IMR-90 (cell line): ENCODE results near the gene MET. TPM values are rescaled to one million over a fixed set of nuclear protein-coding genes. Genes with fewer than 3 reads are reported as not detected.

Experiments used
- ATAC-seq: fragments of 200-7000 bp; cut with Tn5 transposase; 2 replicates; pipeline ENCODE4 v1.9.1; 2020; ENCODE audit warnings: low read depth, mild to moderate bottlenecking, moderate library complexity
- BruUV-seq: library from RNA; stranded (reverse); fragments of 400-500 nt; replicated peaks from 2 replicates; lab custom pipeline; 2021; lab: Mats Ljungman, UMichigan
- CTCF ChIA-PET: fragments of 300-600 bp; formaldehyde crosslinking; extraction: SDS; loops from one replicate; lab custom pipeline; 2021; ENCODE audit warnings: antibody characterized with exemption; lab: Yijun Ruan, JAX
- POLR2A ChIA-PET: fragments of 300-600 bp; sonication (Branson Sonifier 250); formaldehyde crosslinking; loops from one replicate; lab custom pipeline; 2022; ENCODE audit warnings: antibody characterized with exemption; ENCODE audit not compliant: unreplicated experiment; lab: Charles Lee
- DNase-seq: peaks from one replicate; pipeline ENCODE4 v3.0.0; 2013
- H2AFZ ChIP-seq: replicated peaks from 2 replicates; pipeline ENCODE3; 2013; ENCODE audit warnings: low read length, mild to moderate bottlenecking; ENCODE audit not compliant: poor library complexity
- H2AK5ac ChIP-seq: 2 replicates; pipeline ENCODE4 v1.6.1; 2013; ENCODE audit warnings: low read depth, low read length, inconsistent platforms
- H2AK9ac ChIP-seq: replicated peaks from 2 replicates; pipeline ENCODE3; 2013; ENCODE audit warnings: mild to moderate bottlenecking, low read depth, low read length, moderate library complexity; ENCODE audit not compliant: poor library complexity
- H2BK120ac ChIP-seq: 2 replicates; pipeline ENCODE4 v1.6.1; 2013; ENCODE audit warnings: low read depth, low read length, inconsistent platforms
- H2BK15ac ChIP-seq: 3 replicates; pipeline ENCODE4 v1.6.1; 2013; ENCODE audit warnings: low read depth, low read length, inconsistent platforms
- H2BK20ac ChIP-seq: 2 replicates; pipeline ENCODE4 v1.6.1; 2013; ENCODE audit warnings: low read depth, mild to moderate bottlenecking, inconsistent platforms, low read length, moderate library complexity
- H2BK5ac ChIP-seq: 2 replicates; pipeline ENCODE4 v1.6.1; 2013; ENCODE audit warnings: mild to moderate bottlenecking, low read depth, low read length, inconsistent platforms; ENCODE audit not compliant: poor library complexity, severe bottlenecking
- H3K14ac ChIP-seq: replicated peaks from 2 replicates; pipeline ENCODE4 v1.6.1; 2013; ENCODE audit warnings: low read depth, low read length, inconsistent platforms
- H3K18ac ChIP-seq: 2 replicates; pipeline ENCODE4 v1.6.1; 2013; ENCODE audit warnings: low read depth, low read length, control low read depth
- H3K23ac ChIP-seq: 2 replicates; pipeline ENCODE4 v1.6.1; 2013; ENCODE audit warnings: low read depth, low read length, inconsistent platforms
- H3K27ac ChIP-seq: 2 replicates; pipeline ENCODE4 v1.5.1; 2013; ENCODE audit warnings: mild to moderate bottlenecking, control low read depth, low read length; ENCODE audit not compliant: insufficient read depth
- H3K27me3 ChIP-seq: 2 replicates; pipeline ENCODE4 v1.6.1; 2013; ENCODE audit warnings: low read length; ENCODE audit not compliant: control insufficient read depth, insufficient read depth
- H3K36me3 ChIP-seq: 2 replicates; pipeline ENCODE4 v1.6.1; 2013; ENCODE audit warnings: low read length, mixed read lengths; ENCODE audit not compliant: control insufficient read depth, insufficient read depth
- H3K4ac ChIP-seq: 2 replicates; pipeline ENCODE4 v1.6.1; 2013; ENCODE audit warnings: low read depth, low read length, inconsistent platforms
- H3K4me1 ChIP-seq: 2 replicates; pipeline ENCODE4 v1.6.1; 2013; ENCODE audit warnings: low read length, mixed read lengths; ENCODE audit not compliant: control insufficient read depth, insufficient read depth
- H3K4me2 ChIP-seq: 2 replicates; pipeline ENCODE4 v1.6.1; 2013; ENCODE audit warnings: low read depth, mild to moderate bottlenecking, control low read depth, low read length, moderate library complexity
- H3K4me3 ChIP-seq: 2 replicates; pipeline ENCODE4 v1.5.1; 2013; ENCODE audit warnings: low read depth, mild to moderate bottlenecking, control low read depth, low read length, moderate library complexity; ENCODE audit not compliant: insufficient read depth
- H3K56ac ChIP-seq: 2 replicates; pipeline ENCODE4 v1.6.1; 2013; ENCODE audit warnings: low read length, inconsistent platforms; ENCODE audit not compliant: insufficient read depth; ENCODE audit errors: extremely low read depth
- H3K79me1 ChIP-seq, 2 experiments: 2 replicates each; pipeline ENCODE4 v1.6.1; 2013; ENCODE audit warnings: low read length in 2 of 2, inconsistent platforms in 1 of 2, low read depth in 1 of 2
- H3K9ac ChIP-seq: 2 replicates; pipeline ENCODE4 v1.6.1; 2013; ENCODE audit warnings: low read depth, low read length, control low read depth
- H3K9me1 ChIP-seq: 2 replicates; pipeline ENCODE4 v1.6.1; 2013; ENCODE audit warnings: low read length, inconsistent platforms; ENCODE audit not compliant: insufficient read depth
- H3K9me3 ChIP-seq: 2 replicates; pipeline ENCODE4 v1.6.1; 2013; ENCODE audit warnings: low read length; ENCODE audit not compliant: control insufficient read depth, insufficient read depth
- H4K20me1 ChIP-seq: 2 replicates; pipeline ENCODE4 v1.6.1; 2013; ENCODE audit warnings: low read length, inconsistent platforms; ENCODE audit not compliant: insufficient read depth
- H4K5ac ChIP-seq: 2 replicates; pipeline ENCODE4 v1.6.1; 2013; ENCODE audit warnings: mild to moderate bottlenecking, low read depth, low read length, control low read depth
- H4K8ac ChIP-seq, 2 experiments: 2 replicates each; pipeline ENCODE4 v1.6.1; 2013; ENCODE audit warnings: low read depth in 2 of 2, low read length in 2 of 2, control low read depth in 1 of 2, inconsistent platforms in 1 of 2
- H4K91ac ChIP-seq: 2 replicates; pipeline ENCODE4 v1.6.1; 2013; ENCODE audit warnings: low read depth, low read length, inconsistent platforms; ENCODE audit not compliant: insufficient read depth
- BHLHE40 ChIP-seq: fragments of 150-350 bp; IDR thresholded peaks from 2 replicates; pipeline ENCODE4 v1.6.1; 2016; ENCODE audit warnings: mild to moderate bottlenecking, low read depth, low read length
- CEBPB ChIP-seq: IDR thresholded peaks from 2 replicates; pipeline ENCODE4 v1.6.1; 2012; ENCODE audit warnings: low read depth, low read length, improper control_type of control experiment
- CHD1 ChIP-seq: IDR thresholded peaks from 2 replicates; pipeline ENCODE4 v1.6.1; 2012; ENCODE audit warnings: low read depth, low read length, improper control_type of control experiment
- CTCF ChIP-seq: conservative IDR thresholded peaks from 2 replicates; pipeline ENCODE4 v1.5.1; 2012; ENCODE audit warnings: mild to moderate bottlenecking, low read depth, low read length, improper control_type of control experiment
- ELK1 ChIP-seq: fragments of 150-350 bp; IDR thresholded peaks from 2 replicates; pipeline ENCODE4 v1.6.1; 2016; ENCODE audit warnings: low read depth, mild to moderate bottlenecking, low read length, moderate library complexity, borderline replicate concordance
- FOS ChIP-seq: fragments of 150-350 bp; IDR thresholded peaks from 2 replicates; pipeline ENCODE4 v1.6.1; 2016; ENCODE audit warnings: low read depth, low read length
- MAZ ChIP-seq: IDR thresholded peaks from 2 replicates; pipeline ENCODE4 v1.6.1; 2012; ENCODE audit warnings: low read depth, mild to moderate bottlenecking, low read length, improper control_type of control experiment, moderate library complexity, borderline replicate concordance
- MXI1 ChIP-seq: IDR thresholded peaks from 2 replicates; pipeline ENCODE4 v1.6.1; 2012; ENCODE audit warnings: low read depth, mild to moderate bottlenecking, low read length, moderate library complexity, borderline replicate concordance
- POLR2A ChIP-seq: IDR thresholded peaks from 2 replicates; pipeline ENCODE4 v1.6.1; 2012; ENCODE audit warnings: mild to moderate bottlenecking, low read depth, low read length
- RCOR1 ChIP-seq: IDR thresholded peaks from 2 replicates; pipeline ENCODE4 v1.6.1; 2012; ENCODE audit warnings: mild to moderate bottlenecking, low read length, improper control_type of control experiment; ENCODE audit not compliant: insufficient replicate concordance
- RFX5 ChIP-seq: IDR thresholded peaks from 2 replicates; pipeline ENCODE4 v1.8.0; 2012; ENCODE audit warnings: low read depth, mild to moderate bottlenecking, low read length, moderate library complexity
- SMC3 ChIP-seq: fragments of 150-350 bp; IDR thresholded peaks from 2 replicates; pipeline ENCODE4 v1.6.1; 2016; ENCODE audit warnings: low read depth, mild to moderate bottlenecking, antibody characterized with exemption, low read length, moderate library complexity
- WGBS, 2 experiments: methylation state at CpG; one replicate each; pipeline versions ENCODE4 v1.1.5 to v1.1.7; 2013; ENCODE audit warnings: missing lambda C conversion rate in 2 of 2; ENCODE audit not compliant: insufficient read length in 1 of 2; ENCODE audit errors: extremely low coverage in 2 of 2; 5-methylcytosine and 5-hydroxymethylcytosine counted together
- dilution Hi-C: fragments of 300-500 bp; cut with HindIII; formaldehyde crosslinking; loops from one replicate; pipeline ENCODE4 v1.14.3; 2018; ENCODE audit warnings: low sequenced_read_pairs; ENCODE audit not compliant: unreplicated experiment
- in situ Hi-C: fragments of 300-500 bp; cut with MboI; formaldehyde crosslinking; loops from 3 replicates; pipeline ENCODE4 v1.14.3; 2019; ENCODE audit warnings: low sequenced_read_pairs, inconsistent platforms, mixed read lengths
- intact Hi-C: fragments of 100-400 bp; cut with micrococcal nuclease; formaldehyde crosslinking; loops from 2 replicates; pipeline ENCODE4 v1.10.0; 2022
- polyA plus RNA-seq, 3 experiments: library from polyadenylated mRNA; depleted of rRNA; stranded (reverse); fragments of >200 nt; gene quantifications; 2 replicates each; pipeline ENCODE4 v1.2.3, GENCODE V29; 2012; ENCODE audit warnings: low replicate concordance in 1 of 3
- total RNA-seq: library from RNA; depleted of rRNA; stranded (reverse); fragments of >200 nt; gene quantifications from 2 replicates; pipeline ENCODE4 v1.2.3, GENCODE V29; 2012

MET gene
- total and polyA plus RNA-seq, 2 of the 4 experiments (the other 2 are of a cell fraction) = 15.0 to 84.6 TPM

GRCh38 chr7:116763647-116764046 is 91.7 kb downstream of the MET start:
- no peaks in the 10 kb centered on the region for H3K36me3 ChIP-seq
- H3K23ac ChIP-seq = no peak overlapping the region
- no peak overlapping the region for H3K4ac ChIP-seq
- BruUV-seq = no TSS peak
- no peak overlapping the region for H4K5ac ChIP-seq
- no peak overlapping the region for H3K4me3 ChIP-seq
- no peak overlapping the region for H2BK15ac ChIP-seq
- H3K79me1 ChIP-seq = no peaks in the 10 kb centered on the region
- H3K27me3 ChIP-seq = no peaks in the 10 kb centered on the region
- no peak overlapping the region for H2AK5ac ChIP-seq
- no peak overlapping the region for H2BK20ac ChIP-seq
- H3K9ac ChIP-seq = no peak overlapping the region
- no peak overlapping the region for H4K91ac ChIP-seq
- no peak overlapping the region for H4K8ac ChIP-seq
- ATAC-seq (no peak), DNase-seq (no peak)
- H2AFZ ChIP-seq = no peak overlapping the region
- dilution Hi-C loops = no loop called here
- H2AK9ac ChIP-seq = no peak overlapping the region
- no peaks in the 10 kb centered on the region for H4K20me1 ChIP-seq
- ChIA-PET POLR2A (no interaction called here), CTCF (interaction anchor here (0.6 kb wide), 1 partner anchor 17 kb away, joined by 4 read pairs; no protein-coding TSS in a partner anchor)
- no peak for TF ChIP-seq RCOR1
- TF ChIP-seq POLR2A = no peak
- no peak for TF ChIP-seq MAZ
- no peak for TF ChIP-seq CHD1
- TF ChIP-seq SMC3 = no peak
- TF ChIP-seq BHLHE40 = no peak
- no peak for TF ChIP-seq ELK1
- TF ChIP-seq RFX5 = no peak
- TF ChIP-seq CEBPB = no peak
- no peak for TF ChIP-seq FOS
- no peak for TF ChIP-seq MXI1
- no peak for TF ChIP-seq CTCF
- intact Hi-C loops = no loop called here
- no peak overlapping the region for H3K27ac ChIP-seq
- H2BK5ac ChIP-seq = no peak overlapping the region
- whole genome bisulfite sequencing, 2 experiments = no CpG with 5 or more reads among the region's 1 CpG
- H3K18ac ChIP-seq = no peak overlapping the region
- no peaks in the 10 kb centered on the region for H3K4me1 ChIP-seq
- no peak overlapping the region for H2BK120ac ChIP-seq
- H3K4me2 ChIP-seq = no peak overlapping the region
- H3K9me3 ChIP-seq = no peaks in the 10 kb centered on the region
- no peak overlapping the region for H3K56ac ChIP-seq
- no peak overlapping the region for H3K14ac ChIP-seq
- in situ Hi-C loops = no loop called here
- no peaks in the 10 kb centered on the region for H3K9me1 ChIP-seq
